IPS DF 4.7 (cell line): ENCODE results near the gene OGDH.
"Not testable (repeated sequence)": the region's sequence is repeated elsewhere in the genome, so short reads cannot be mapped to it uniquely, and the experiment has no call there.

ENCODE experiments used
- DNase-seq: peaks from one replicate; pipeline ENCODE4 v3.0.0-alpha.2; 2013; ENCODE audit warnings: low spot score; ENCODE audit errors: extremely low read depth

Gene OGDH

GRCh38 chr7:44580945-44581878 lies 25.2 kb upstream of the OGDH start:
- DNase-seq: no peak

- peak; percentile 89 for DNase-seq
Measured at GRCh38 chr7:44581879-44582603, 24.4 kb upstream of the OGDH start, which contains the start of gene TMED4. TMED4 (minus strand) TSS chr7:44582231; CDS start chr7:44582206, 25 bp downstream.

DNA sequence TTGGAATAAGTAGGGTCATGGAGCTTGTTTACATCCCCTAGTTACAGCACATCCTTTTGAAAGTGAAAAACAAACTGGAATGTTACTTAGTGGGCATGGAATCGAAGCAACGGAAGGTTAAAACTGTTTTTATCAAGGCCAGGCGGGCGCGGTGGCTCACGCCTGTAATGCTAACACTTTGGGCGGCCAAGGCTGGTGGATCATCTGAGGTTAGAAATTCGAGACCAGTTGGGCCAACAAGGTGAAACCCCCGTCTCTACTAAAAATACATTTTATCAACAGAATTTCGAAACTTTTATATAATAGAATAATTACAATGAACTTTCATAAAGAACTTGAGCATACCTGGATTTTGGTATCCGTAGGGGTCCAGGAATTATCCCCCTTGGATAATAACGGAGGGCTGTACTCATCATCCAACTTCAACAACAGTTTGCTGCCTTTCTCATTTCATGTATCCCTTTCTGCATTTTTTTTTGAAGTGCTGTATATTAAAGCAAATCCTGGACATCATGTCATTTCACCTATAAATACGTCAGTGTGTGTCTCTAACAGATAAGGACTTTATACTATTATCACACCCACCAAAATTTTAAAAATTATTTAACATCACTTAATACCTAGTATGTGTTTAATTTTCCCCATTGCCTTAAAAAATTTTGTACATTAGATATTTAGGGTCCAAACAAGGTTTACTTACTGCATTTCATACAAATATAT lies 23.1 kb upstream of the OGDH start:
- no peak for DNase-seq

GRCh38 chr7:44587843-44588711 lies 18.4 kb upstream of the OGDH start:
- no peak for DNase-seq

DNA sequence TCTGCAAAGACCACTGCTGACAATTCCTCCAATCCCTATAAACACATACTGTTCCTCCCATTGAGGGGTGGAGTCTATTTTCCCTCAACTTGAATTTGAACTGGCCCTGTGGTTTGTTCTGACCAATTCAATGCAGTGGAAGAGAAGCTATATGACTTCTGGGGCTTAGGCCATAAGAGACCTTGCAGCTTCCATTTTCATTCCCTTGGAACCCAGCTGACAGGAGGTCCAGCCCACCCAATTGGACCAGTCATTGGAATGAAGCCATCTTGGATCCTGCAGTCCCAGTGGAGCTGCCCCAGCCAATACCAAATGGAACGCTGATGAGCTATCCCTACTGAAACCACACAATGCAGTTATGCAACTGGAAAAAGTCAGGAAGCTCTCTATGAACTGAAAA lies 15.5 kb upstream of the OGDH start:
- DNase-seq: no peak

GRCh38 chr7:44595934-44596635 lies 10.3 kb upstream of the OGDH start:
- no peak for DNase-seq

- DNase-seq: not testable (repeated sequence)
Measured at GRCh38 chr7:44597181-44597580, 9.2 kb upstream of the OGDH start.

GRCh38 chr7:44599222-44599621 lies 7.2 kb upstream of the OGDH start:
- DNase-seq: no peak

DNA sequence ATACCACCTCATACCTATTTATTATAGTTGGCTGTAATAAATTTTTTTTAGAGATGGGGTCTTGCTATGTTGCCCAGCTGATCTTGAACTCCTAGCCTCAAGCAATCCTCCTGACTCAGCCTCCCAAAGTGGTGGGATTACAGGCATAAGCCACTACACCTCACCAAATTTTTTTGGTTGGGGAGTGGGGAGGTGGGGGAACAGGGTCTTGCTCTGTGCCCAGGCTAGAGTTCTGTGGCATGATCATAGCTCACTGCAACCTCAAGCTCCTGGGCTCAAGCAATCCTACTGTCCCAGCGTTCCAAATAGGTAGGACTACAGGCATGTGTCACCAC lies 3.9 kb upstream of the OGDH start:
- DNase-seq: no peak

DNA sequence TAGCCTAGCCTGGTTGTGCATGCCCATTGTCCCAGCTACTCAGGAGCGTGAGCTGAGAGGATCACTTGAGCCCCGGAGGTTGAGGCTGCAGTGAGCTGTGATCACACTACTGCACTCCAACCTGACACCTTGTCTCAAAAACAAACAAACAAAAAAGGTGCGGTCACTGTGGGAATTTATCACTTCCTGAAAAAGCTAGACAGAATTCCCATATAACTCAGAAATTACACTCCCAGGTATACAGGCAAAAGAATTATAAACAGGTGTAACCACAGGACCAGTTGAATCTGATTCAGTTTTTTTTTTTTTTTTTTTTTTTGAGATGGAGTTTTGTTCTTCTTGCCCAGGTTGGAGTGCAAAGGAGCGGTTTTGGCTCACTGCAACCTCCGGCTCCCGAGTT lies 3.2 kb upstream of the OGDH start:
- DNase-seq: no peak

GRCh38 chr7:44604941-44605340 lies 1.5 kb upstream of the OGDH start:
- DNase-seq: no peak

- DNase-seq: no peak
Measured at GRCh38 chr7:44607141-44608068, 978 bp downstream of the OGDH start.

DNA sequence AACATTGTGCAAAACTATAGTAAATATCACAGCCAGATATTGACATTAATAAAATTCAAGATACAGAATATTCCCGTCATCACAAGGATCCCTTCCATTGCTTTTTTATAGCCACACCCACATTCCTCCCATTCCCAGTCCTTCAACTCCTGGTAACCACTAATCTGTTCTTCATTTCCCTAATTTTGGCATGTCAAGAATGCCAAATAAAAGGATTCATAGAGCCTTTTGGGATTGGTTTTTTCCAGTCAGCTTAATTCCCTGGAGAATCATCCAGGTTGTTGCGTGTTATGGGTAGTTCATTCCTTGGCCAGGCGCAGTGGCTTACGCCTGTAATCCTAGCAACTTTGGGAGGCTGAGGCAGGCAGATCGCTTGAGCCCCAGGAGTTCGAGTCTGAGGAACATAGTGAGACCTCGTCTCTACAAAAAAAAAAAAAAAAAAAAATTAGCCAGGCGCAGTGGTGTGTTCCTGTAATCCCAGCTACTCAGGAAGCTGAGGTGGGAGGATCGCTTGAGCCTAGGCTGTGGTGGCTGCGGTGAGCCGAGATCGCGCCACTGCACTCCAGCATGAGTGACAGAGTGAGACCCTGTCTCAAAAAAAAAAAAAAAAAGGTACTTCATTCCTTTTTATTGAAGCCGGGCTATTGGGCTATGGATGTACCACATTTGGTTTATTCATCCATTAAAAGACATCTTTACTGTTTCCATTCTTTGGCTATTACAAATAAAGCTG lies 2.7 kb downstream of the OGDH start:
- no peak for DNase-seq

GRCh38 chr7:44609829-44610228 lies 3.4 kb downstream of the OGDH start:
- no peak for DNase-seq

- DNase-seq: no peak
Measured at GRCh38 chr7:44615149-44615611, 8.8 kb downstream of the OGDH start.

GRCh38 chr7:44615793-44616192 lies 9.4 kb downstream of the OGDH start:
- no peak for DNase-seq

DNA sequence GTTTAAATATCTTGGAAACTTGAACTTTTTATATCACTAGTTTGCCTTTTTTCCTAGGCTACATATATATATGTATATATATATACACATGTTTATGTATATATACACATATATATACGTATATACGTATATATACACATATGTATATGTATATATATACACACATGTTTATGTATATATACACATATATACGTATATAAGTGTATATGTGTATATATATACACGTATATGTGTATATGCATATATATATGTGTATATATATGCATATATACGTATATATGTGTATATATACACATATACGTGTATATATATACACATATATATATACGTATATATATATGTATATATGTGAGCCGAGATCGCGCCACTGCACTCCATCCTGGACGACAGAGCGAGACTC lies 10.1 kb downstream of the OGDH start:
- no peak for DNase-seq

- no peak for DNase-seq
Measured at GRCh38 chr7:44617225-44617890, 10.9 kb downstream of the OGDH start.
